ENCODE measurements around the gene TMCC2.
"Not testable (repeated sequence)": the region's sequence is repeated elsewhere in the genome, so short reads cannot be mapped to it uniquely, and the experiment has no call there.

Gene TMCC2

DNA sequence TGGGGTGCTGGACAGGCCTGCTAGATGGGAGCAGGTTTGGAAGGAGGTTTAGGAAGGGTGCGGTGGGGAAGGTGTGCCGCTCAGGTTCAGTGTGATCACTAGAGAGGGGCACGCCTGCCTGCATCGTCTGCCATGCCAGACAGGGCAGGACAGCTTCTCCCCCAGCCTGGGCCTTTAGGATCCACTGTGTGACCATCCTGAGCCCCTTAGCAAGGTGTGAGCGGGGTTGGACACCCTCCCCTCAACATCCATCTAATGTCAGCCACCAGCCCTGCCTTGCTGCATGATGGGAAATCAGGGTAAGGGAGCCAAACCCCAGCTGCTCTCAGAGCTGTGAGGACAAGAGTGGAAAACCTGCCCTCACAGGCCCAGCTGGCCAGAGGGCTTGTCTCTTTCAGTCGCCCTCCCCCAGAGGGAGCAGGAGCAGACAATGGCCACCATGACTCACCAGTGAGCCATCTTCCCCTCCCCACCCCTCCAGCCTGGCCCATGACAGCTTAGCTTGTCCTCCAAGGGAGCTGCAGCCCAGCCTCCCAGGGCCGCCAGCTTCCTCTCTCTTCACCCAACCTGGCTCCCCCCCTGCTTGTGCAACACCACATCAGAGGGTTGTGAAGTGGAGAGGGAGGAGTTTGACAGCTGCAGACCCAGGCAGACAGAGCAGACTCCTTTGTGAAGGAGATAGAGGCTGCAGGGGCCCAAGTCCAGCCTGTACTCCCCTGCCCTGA lies 56.8 kb downstream of the TMCC2 start:
- peak; percentile 91 to 92 for DNase-seq

DNA sequence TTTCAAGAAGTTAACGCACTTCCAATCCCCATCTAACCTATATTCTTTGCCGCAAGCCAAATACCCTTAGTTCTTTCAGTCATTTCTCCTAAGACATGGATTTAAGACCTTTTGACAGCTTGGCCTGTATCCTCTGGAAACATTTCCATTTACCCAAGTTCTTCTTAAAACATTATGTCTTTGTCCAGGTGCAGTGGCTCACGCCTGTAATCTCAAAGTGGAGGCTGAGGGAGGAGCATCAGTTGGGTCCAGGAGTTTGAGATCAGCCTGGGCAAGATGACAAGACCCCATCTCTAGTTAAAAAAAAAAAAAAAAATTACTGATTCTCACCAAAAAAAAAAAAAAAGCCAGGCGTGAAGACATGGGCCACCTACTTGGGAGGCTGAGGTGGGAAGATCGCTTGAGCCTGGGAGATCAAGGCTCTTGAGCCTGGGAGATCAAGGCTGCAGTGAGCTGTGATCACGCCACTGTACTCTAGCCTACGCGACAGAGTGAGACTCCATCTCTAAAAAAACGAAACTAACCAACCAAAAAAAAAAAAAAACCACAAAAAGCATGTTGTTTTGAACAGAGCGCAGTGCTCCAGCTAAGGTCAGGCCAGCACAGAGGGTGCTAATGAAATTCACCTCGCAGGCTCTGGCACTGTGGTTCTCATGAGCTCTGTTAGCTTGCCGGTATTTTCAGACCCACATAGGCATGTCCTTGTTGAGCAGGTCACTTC lies 57.8 kb downstream of the TMCC2 start:
- peak; percentile 67 to 73 for DNase-seq

DNA sequence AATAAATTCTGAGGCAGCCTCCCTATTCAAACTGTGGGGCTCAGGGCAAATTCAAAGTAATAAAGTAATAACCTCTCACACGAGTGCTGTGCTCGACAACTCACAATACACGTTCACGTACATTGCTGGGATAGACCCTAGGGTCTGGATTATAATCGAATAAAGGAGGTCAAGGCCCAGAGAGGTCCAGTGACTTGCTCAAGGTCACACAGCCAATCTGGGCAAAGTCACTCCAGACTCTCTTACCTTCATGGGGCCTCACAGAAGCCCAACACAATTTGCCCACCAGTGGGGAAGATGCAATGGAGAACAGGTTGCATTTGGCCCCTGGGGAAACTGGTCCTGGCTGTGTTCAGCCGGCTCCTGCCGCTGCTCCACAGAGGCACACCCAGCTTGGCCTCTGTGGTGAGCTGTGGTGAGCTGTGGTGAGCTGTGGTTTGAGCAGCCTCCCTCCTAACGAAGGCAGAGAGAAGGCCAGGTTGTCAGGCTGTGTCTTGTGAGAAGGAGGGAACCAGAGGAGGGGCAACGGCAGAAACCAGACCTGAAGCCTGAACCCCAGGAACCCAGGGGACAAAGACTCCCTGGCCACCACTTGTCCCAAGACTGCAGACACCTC lies 58.7 kb downstream of the TMCC2 start:
- DNase-seq = peak; percentile 69 to 81

DNA sequence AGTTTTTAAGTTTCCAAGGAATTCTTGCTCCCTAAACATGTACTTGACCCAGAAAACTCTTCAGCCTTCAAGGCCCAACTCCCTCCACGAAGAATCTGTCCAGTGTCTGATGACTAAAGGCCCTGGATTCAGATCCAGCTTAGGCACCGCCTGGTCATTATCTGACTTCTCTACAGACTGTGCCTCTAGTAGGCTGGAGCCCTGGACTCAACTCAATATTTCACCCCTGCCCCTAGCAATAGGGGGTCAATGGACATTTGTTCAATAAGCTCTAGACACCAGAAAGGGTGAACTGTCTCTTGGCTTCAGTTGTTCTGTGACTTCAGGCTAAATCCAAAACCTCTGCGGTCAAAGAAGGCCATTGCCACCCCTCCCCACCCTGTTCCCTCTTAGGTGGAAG lies 59.3 kb downstream of the TMCC2 start:
- no peak for DNase-seq

DNA sequence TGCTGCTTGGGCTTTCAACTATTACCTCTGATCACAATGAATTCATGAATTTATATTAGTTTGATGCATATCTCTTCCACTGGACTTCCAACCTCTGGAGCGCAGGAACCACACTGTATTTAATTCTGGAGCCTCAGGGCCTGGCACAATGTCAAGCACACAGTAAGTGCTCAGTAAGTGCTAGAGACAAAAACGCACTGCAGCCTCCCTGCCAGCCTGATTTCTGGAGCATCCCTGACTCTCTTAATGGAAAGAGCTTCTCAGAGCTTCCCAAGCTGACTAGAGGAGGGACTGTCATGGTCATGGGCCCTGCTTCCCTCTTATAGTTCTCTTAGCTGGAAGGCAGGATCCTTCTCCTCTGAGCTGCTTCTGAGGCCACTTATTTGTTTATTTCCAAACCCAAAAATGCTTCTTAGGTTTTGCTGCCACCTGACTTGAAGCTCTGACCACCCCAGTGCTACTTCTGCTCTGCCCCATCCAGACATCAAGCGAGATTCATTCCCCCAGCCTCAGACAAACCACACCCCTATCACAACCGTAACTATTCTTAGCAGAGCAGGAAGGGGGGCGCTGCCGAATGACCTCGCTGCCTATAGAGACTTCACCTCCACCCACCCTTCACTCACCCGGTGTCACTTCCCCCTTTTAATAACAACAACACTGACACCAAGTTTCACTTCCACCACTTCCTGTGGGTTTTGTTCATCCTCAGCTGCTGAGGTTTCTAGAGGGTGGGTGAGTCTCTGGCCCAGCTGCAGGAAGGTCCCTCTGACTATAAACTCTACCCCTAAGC lies 60.2 kb downstream of the TMCC2 start:
- peak; percentile 91 to 92 for DNase-seq

DNA sequence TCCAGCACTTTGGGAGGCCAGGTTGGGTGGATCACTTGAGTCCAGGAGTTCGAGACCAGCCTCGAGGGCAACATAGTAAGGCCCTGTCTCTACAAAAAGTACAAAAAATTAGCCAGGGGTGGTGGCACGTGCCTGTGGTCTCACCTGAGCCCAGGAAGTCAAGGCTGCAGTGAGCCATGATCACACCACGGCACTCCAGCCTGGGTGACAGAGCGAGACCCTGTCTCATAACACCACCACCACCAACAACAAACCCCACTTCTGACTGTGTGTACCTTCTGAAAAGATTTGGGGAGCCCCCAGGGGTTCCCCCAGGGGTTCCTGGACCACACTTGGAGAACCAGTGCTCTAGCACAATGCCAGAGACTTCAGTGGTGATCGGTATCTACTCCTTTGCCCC lies 63.9 kb downstream of the TMCC2 start:
- peak in 1 of 2 donors; percentile 45 for DNase-seq

DNA sequence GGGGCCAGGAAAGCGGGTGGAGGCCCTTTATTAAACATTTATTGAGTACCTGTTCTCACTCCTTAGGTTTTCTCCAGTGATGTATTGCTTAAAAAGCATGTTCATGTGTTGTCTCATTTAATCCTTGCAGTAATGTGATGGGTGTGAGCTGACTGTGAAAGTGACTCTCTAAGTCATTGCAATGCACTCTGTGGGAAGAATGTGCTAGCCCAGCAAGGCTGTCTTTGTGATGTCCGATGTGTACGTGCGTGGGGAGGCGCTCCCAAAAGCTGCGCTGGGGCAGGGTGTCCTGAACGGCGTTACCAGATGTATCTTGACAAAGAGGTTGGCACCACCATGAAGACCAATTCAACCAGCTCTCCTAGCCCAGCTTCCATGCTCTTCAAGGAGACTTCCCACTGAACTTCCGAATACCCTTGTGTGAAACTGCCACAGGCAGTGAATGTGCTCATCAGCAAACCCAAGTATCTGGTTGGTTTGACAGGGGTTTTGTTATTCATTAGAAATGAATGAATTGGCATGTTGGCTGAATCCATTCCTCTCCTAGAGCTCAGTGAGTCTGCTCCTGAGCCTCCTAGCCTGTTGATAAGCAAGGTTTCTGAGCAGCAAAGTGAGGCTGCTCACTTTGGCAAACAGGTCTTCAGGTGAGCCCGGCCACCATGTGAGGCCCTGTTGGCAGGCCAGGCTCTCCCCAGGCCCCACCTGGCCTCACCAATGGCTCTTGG lies 65.8 kb downstream of the TMCC2 start:
- no peak for DNase-seq

DNA sequence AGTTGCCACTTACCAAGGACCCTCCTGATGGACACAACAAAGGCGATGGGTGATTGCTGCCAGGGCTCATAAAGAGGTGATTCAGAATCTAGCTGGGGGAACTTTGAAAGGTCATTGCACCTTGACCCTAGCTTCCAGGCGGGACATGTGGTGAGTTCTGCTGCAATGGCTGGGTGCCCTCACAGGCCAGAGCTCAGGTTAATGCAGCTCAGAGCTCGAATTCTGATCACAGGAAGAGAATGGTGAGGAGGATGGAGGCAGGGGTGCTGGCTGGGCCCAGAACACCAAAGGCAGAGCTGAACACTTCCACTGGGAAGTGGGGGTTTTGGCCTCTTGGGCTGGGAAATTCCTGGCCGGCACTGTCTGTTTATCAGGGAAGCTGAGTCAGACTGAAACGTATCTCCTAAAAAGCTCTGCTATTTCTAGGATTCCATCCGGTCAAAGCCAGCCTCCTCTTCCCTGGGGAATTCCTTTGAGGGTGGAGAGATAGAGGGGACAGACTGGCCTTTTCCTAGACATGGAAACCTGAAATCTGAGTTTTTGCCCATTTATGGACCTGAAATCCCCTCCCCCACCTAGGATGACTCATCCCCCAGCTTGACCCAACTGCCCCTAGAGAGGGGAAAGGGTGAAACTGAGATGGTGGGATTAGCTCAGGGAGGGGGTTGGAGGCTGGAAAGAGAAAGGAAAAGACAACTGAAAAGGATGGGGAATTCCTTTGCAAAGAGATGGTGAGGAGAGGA lies 66.6 kb downstream of the TMCC2 start:
- no peak for DNase-seq

DNA sequence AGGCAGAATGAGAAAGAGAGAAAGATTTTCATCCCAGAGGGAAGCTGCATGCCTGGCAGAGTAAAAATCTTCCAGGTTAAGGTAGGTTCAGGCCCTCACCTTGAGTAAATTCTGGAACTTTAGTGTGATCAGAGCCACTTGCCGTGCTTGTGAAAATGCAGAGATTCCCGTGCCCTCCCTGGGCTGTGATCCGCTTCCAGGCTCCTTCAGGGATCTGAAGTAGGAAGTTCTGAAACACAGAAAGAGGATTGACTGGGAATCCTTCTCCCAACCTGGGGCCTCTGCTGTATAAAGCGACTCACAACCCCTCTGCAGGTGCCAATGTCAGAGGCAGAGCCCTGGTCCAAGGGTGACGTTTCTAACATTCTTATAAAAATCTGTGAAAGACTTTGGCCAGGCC lies 67.2 kb downstream of the TMCC2 start:
- DNase-seq = no peak

DNA sequence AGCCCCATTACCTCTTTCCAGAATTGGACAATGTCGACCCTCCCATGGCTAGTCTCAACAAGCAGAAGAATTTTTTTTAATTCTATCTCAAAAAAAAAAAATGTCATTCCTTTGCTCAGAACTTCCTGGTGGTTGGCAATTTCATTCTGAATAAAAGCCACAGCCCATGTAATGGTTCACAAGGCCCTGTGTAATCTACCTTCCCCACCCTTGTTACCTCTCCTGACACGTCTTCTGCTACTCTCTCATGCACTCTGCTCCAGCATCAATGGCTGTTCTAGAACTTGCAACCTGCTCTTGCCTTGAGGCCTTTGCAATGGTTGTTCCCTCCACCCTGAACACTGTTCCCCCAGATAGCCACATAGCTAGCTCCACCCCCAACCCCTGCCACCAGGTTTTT lies 68.4 kb downstream of the TMCC2 start:
- DNase-seq = no peak

DNA sequence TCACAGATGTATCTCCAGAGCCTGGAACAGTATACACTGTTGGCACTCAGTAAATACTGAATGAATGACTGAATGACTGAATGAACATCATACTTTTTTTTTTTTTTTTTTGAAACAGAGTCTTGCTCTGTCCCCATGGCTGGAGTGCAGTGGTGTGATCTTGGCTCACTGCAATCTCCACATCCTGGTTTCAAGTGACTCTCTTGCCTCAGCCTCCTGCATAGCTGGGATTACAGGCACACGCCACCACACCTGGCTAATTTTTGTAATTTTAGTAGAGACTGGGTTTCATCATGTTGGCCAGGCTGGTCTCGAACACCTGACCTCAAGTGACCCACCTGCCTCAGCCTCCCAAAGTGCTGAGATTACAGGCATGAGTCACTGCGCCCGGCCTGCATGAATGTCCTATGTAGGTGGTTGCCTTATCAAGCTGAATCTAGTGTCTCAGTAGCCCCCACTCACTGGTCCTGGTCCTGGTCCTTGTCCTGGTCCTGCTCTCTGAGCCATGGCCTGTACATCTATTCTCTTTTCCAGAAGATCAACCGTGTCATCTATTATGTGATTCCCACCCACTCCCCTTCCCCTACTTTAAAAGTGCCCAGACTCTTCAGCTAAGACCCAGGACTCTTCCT lies 69.9 kb downstream of the TMCC2 start:
- not testable (repeated sequence) for DNase-seq

DNA sequence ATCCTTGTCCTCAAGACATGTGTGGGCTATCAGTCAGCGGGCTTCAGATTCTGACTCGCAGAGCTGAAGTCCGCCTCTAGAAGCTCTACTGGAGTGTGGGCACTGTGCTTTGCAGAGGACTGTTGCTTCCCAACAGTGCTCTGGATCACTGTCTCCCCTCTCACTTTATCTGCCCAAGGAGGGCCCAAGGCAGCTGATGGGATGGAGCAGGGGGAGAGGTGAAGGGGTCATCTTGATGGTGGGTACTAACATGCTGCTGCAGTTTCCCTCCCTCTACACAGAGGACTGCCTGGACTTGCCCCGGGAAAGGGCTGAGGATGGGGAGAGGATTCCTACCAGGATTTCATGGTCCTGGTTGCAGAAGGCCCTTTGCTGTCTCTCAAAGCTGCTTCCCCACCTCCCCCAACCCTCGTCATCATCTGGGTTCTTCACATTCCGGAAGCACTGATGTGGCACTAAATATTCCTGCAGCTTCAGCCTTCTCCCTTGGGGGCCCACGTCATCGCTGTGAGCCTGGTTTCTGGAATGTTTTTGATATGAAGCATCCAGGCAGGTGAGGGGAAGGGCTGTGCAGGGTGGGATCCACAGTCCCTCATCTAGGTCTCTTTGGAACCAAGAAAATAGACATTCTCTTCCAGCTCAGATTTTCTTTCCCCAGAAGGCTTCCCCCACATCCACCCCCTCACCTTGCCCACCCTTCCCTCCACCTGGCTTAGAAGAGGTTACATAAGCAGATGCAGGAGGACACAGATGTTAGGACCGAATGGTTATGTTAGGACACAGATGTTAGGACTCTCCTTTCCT lies 70.6 kb downstream of the TMCC2 start:
- DNase-seq = no peak

DNA sequence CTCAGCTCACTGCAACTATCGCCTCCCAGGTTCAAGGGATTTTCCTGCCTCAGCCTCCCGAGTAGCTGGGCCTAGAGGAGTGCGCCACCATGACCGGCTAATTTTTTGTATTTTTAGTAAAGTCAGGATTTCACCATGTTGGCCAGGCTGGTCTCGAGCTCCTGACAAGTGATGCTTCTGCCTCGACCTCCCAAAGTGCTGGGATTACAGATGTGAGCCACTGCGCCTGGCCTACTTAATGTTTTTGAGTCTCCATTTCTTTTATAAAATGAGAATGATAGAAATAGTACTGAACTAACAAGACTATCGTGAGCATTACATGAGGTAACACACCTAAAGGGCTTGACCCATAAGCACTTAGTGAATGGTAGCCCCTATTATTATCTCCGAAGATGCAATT lies 72.4 kb downstream of the TMCC2 start:
- DNase-seq = no peak

DNA sequence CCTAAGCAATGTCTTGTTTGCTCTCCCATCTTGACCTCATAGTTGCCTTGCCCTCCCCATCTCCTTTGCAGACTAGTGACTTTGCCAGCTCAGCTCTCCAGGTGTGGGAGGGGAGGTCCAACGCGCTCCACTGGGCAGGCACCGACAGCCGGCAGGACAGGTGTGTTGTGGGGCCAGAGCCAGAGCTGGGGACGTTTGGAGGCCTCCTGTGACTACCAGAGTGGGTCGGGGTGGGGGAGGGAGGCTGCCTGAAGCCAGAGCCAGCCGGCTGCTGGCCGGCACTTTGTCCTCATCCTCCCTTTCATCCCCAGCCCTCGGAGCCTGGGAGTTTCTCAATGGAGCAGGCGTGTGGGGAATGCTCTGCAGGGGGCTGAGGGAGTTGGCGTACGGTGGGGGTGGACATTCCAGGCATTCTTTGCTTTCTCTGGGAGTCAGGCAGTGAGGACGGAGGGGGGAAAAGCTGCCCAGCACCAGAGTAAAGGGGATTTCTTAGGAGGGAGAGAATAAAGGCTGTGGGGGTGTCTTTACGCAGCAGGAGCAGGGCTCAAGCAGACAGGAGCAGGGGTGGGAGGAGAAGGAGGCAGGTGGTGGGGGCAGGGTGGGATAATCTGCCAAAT lies 73.6 kb downstream of the TMCC2 start:
- no peak for DNase-seq

DNA sequence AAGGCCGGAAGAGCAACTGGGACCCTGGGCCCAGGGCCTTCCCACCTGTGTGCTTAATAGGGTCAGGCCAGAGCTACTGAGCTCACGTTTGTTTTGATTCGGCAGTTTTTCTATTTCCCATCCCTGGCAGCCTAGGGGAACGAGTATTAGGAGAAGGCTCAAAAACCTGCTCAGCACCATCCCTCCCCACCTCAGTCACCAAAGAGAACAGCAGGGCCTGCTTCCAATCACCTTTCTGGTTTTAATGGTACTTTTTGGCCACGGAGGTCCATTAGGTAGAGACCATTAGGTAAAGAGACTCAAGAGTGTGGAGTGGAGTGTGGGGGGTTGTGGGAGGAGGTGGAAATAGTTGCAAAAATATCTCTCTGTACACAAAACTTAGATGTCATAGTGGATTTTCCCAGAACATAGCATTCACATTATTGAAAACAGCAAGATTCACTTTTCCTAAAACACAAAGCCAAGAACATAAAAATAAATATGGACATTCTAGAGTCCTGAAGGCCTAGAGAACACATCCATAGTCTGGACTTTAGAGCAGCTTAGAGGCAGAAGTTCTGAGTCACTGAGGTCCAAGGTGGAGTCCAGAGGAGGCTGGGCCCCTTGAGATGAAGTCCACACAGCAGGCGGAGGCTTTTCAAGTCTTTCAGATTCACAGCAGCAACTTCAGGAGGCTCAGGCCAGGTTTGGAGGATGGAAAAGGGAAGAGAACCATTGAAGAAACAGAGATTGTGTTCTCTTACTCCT lies 74.3 kb downstream of the TMCC2 start:
- DNase-seq = no peak

DNA sequence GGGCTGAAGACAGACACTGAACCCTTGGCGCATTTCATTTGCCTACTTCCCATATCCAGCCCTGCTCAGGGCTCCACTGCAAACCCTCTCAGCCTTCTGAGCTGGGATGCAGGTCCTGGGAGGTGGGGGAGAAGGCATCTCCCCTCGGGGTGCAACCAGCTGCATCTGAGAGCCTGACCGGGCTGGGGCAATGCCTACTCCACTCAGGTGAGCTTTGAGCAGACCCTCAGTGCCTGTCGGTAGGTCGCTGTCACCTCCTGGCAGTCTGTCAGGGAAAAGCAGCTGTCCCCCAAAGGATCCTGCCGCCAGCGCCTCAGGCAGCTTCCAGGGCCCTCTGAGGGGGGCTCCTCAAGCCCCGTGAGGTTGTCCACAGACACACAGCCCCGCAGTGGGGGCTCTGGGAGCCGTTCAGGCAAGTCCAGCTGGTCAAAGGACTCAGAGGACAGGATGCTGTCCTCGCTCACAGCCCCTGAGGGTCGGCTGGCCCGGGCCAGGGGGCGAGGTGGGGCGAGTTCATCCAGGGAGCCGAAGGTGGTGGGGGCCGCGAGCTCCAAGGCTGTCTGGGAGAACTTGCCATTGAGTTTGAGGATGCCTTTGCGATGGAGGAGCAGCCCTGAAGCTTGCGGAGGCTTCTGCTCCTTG lies 75.6 kb downstream of the TMCC2 start:
- no peak for DNase-seq

DNA sequence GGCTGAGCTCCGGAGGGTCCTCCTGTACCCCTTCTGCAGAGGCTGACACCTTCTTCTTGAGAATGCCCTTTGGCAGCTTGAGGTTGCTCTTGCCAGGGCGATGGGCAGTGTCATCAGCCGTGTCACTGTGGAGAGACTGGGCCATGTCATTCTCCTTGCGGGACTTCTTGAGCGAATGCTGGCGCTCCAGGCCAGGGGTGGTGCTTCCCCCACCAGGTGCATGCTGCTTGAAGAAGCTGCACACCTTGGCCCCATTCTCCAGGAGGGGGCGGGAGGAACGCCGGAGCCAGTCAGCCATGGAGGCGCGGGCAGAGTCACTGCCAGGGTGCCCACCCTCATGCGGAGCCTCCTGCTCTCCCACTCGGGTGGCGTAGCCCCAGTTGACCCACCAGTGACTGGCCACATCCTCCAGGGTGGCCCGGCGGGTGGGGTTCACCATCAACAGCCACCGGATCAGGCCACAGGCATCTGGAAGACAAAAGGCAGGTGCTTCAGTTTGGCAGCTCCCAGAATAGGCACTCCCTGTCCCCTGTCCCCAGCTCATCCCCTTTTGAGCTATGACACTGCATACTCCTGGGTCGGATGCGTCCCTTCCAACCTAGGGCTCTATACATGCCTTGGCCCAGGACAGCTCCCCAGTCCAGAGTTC lies 76.4 kb downstream of the TMCC2 start:
- DNase-seq = no peak

DNA sequence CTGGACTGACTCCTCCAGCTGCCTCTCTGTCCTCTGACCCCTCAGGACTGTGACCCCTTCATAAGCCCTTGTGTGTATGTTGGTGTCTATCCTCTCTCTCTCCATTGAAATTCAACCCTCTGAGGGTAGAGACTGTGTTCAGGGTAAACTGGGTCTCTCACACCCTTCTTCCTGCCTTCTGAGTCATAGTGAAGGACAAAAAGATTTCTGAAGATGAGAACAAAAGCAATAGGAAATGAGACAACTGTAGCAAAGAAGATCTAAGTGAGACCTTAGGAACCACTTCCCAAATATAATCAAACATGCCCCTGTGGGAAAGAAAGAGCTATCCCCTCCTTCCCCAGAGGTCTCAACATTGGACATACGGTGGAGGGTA lies 76.9 kb downstream of the TMCC2 start:
- DNase-seq = no peak
